ENCODE data around the gene PGA3. TPM values are rescaled to one million over a fixed set of nuclear protein-coding genes. Genes with fewer than 3 reads are reported as not detected.

Gene PGA3
- total RNA-seq, 2 experiments from 2014 or later, result not detected

DNA sequence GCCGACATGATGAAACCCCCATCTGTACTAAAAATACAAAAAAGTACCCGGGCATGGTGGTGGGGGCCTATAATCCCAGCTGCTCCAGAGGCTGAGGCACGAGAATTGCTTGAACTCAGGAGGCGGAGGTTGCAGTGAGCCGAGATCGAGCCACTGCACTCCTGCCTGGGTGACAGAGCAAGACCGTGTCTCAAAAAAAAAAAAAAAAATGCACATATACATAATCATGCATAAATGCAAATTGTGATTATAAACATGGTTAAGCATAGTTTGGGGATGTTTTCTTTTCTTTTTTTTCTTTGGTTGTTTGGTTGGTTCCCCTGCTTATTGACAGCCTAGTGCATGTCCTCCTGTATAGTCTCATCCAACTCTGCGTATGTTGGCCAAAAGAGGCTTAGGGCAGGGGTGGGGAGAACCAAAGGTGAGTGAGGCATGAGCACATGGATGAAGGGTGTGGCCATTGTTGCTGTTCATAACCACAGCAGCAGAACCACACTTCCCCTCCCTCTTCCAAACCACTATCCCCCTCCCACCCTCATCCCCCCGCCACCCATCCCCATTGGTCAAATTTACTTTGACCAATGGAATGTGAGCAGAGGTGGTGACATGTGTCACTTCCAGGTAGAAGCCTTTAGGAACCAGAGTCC, 35.1 kb upstream of the PGA3 start:
- Histone ChIP-seq H3K4me3 (ENCODE audit: low read depth, low read length, poor library complexity, severe bottlenecking) (no peak overlapping the region), H3K9me2 (ENCODE audit: insufficient read depth, low read length) (no peaks in the 10 kb centered on the region), H2AFZ (ENCODE audit: low read length) (no peak overlapping the region), H3K27ac (ENCODE audit: low read depth, low read length, poor library complexity, severe bottlenecking) (no peak overlapping the region), H3K4me2 (ENCODE audit: low read length) (no peak overlapping the region), H3K79me2 (ENCODE audit: insufficient read depth, low read depth, low read length) (no peaks in the 10 kb centered on the region), H4K20me1 (ENCODE audit: insufficient read depth, low read length) (no peaks in the 10 kb centered on the region), H3K9me3 (ENCODE audit: low read length) (no peaks in the 10 kb centered on the region), H3K4me1 (ENCODE audit: insufficient read depth, low read length, poor library complexity, severe bottlenecking) (no peaks in the 10 kb centered on the region), H3K36me3 (ENCODE audit: insufficient read depth, low read length) (no peaks in the 10 kb centered on the region)
- CTCF ChIA-PET (ENCODE audit: unreplicated experiment), result no interaction called here
- DNase-seq (ENCODE audit: low spot score), result no peak
- intact Hi-C loops (cut with micrococcal nuclease; ENCODE audit: unreplicated experiment), result no loop called here
- POLR2A ChIA-PET, result interaction anchor here (0.6 kb wide), 1 partner anchor 180 kb away, joined by 3 read pairs; no protein-coding TSS in a partner anchor
- TF ChIP-seq, protein P1, sequence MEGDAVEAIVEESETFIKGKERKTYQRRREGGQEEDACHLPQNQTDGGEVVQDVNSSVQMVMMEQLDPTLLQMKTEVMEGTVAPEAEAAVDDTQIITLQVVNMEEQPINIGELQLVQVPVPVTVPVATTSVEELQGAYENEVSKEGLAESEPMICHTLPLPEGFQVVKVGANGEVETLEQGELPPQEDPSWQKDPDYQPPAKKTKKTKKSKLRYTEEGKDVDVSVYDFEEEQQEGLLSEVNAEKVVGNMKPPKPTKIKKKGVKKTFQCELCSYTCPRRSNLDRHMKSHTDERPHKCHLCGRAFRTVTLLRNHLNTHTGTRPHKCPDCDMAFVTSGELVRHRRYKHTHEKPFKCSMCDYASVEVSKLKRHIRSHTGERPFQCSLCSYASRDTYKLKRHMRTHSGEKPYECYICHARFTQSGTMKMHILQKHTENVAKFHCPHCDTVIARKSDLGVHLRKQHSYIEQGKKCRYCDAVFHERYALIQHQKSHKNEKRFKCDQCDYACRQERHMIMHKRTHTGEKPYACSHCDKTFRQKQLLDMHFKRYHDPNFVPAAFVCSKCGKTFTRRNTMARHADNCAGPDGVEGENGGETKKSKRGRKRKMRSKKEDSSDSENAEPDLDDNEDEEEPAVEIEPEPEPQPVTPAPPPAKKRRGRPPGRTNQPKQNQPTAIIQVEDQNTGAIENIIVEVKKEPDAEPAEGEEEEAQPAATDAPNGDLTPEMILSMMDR (conservative IDR thresholded peaks at IDR 0.05; ENCODE audit: low read length), result no peak
- TF ChIP-seq EZH2phosphoT487 (IDR thresholded peaks at IDR 0.05; ENCODE audit: borderline replicate concordance, low read depth, low read length), result no peak
- BruUV-seq (replicated peaks), result no TSS peak

DNA sequence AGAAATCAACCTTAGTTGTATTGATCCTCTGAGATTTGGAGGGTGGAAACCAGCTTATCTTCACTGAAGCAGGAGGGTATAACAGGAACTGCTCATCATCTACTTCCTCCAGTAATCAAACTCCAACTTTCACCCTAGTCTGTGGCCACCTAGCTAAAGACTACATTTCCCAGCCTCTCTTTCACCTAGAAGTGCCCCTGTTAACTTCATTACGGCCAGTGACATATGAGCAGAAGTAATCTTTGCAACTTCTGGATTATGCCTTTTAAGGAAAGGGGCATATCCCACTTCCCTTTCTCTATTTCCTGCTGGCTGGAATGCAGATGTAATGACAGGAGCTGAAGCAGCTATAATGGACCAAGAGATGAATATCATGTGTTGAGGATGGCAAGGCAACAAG, 34.5 kb upstream of the PGA3 start:
- H2AFZ ChIP-seq (ENCODE audit: low read length), result no peak overlapping the region
- no peaks in the 10 kb centered on the region for H3K9me2 ChIP-seq (ENCODE audit: insufficient read depth, low read length)
- H3K79me2 ChIP-seq (ENCODE audit: insufficient read depth, low read depth, low read length), result no peaks in the 10 kb centered on the region
- H3K27ac ChIP-seq (ENCODE audit: low read depth, low read length, poor library complexity, severe bottlenecking), result no peak overlapping the region
- TF ChIP-seq, protein P1 (conservative IDR thresholded peaks at IDR 0.05; ENCODE audit: low read length), result no peak
- TF ChIP-seq EZH2phosphoT487 (IDR thresholded peaks at IDR 0.05; ENCODE audit: borderline replicate concordance, low read depth, low read length), result no peak
- ChIA-PET POLR2A (interaction anchor here (0.6 to 0.7 kb wide), 2 partner anchors 11 to 180 kb away, joined by 3 read pairs; no protein-coding TSS in a partner anchor), CTCF (ENCODE audit: unreplicated experiment) (no interaction called here)
- DNase-seq (ENCODE audit: low spot score), result no peak
- no peak overlapping the region for H3K4me2 ChIP-seq (ENCODE audit: low read length)
- H3K9me3 ChIP-seq (ENCODE audit: low read length), result no peaks in the 10 kb centered on the region
- no TSS peak for BruUV-seq (replicated peaks)
- intact Hi-C loops (cut with micrococcal nuclease; ENCODE audit: unreplicated experiment), result no loop called here
- no peaks in the 10 kb centered on the region for H3K36me3 ChIP-seq (ENCODE audit: insufficient read depth, low read length)
- H3K4me3 ChIP-seq (ENCODE audit: low read depth, low read length, poor library complexity, severe bottlenecking), result no peak overlapping the region
- no peaks in the 10 kb centered on the region for H4K20me1 ChIP-seq (ENCODE audit: insufficient read depth, low read length)
- no peaks in the 10 kb centered on the region for H3K4me1 ChIP-seq (ENCODE audit: insufficient read depth, low read length, poor library complexity, severe bottlenecking)

DNA sequence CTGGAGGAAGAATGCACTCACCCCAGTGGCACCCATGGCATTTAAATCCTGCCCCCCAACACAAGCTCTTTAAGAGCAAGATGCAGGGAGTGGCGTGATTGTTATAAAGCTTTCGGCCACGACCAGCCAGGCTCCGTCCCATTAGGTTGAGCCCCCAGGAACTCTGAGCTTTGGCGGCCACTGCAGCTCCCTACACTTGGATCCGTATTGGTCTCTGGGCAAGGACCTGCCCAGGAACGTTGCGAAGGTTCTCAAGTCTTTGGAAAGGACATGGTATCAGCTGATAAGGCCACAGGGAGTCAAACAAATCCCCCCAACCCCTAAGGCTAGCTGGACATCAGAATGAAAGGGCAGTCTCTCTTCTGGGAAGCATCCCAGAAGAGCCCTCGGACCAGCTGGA, 32.7 kb upstream of the PGA3 start:
- POLR2A ChIA-PET, result no interaction called here
- H3K4me2 ChIP-seq (ENCODE audit: low read length), result no peak overlapping the region
- no peak overlapping the region for H3K27ac ChIP-seq (ENCODE audit: low read depth, low read length, poor library complexity, severe bottlenecking)
- TF ChIP-seq EZH2phosphoT487 (IDR thresholded peaks at IDR 0.05; ENCODE audit: borderline replicate concordance, low read depth, low read length), result no peak
- TF ChIP-seq, protein P1 (conservative IDR thresholded peaks at IDR 0.05; ENCODE audit: low read length), result no peak
- no TSS peak for BruUV-seq (replicated peaks)
- H3K9me2 ChIP-seq (ENCODE audit: insufficient read depth, low read length), result no peaks in the 10 kb centered on the region
- H3K9me3 ChIP-seq (ENCODE audit: low read length), result no peaks in the 10 kb centered on the region
- H3K79me2 ChIP-seq (ENCODE audit: insufficient read depth, low read depth, low read length), result no peaks in the 10 kb centered on the region
- CTCF ChIA-PET (ENCODE audit: unreplicated experiment), result no interaction called here
- no peak overlapping the region for H3K4me3 ChIP-seq (ENCODE audit: low read depth, low read length, poor library complexity, severe bottlenecking)
- intact Hi-C loops (cut with micrococcal nuclease; ENCODE audit: unreplicated experiment), result loop anchor here (5.0 kb wide), 1 partner anchor 338 kb away; no protein-coding TSS in a partner anchor
- no peaks in the 10 kb centered on the region for H3K36me3 ChIP-seq (ENCODE audit: insufficient read depth, low read length)
- DNase-seq (ENCODE audit: low spot score), result no peak
- H2AFZ ChIP-seq (ENCODE audit: low read length), result no peak overlapping the region
- no peaks in the 10 kb centered on the region for H4K20me1 ChIP-seq (ENCODE audit: insufficient read depth, low read length)
- H3K4me1 ChIP-seq (ENCODE audit: insufficient read depth, low read length, poor library complexity, severe bottlenecking), result no peaks in the 10 kb centered on the region

Data from OCI-LY7 (cell line).